T-helper 2 cell treated with Interferon-gamma antibody and Interleukin-4, amounts not matched to agents 5 μg/mL and 100 μg/mL, for 36 hours (primary cell): ENCODE measurements around the gene IFITM2.

ENCODE experiments used
- DNase-seq: peaks from one replicate; pipeline ENCODE4 v3.0.0; 2021; ENCODE audit warnings: low spot score
- H3K27ac Mint-ChIP-seq: one replicate; pipeline ENCODE4 v1.8.0; 2021; ENCODE audit warnings: mild to moderate bottlenecking, mixed read lengths
- H3K27me3 Mint-ChIP-seq: one replicate; pipeline ENCODE4 v1.8.0; 2021; ENCODE audit warnings: low read depth, mixed read lengths
- H3K36me3 Mint-ChIP-seq: one replicate; pipeline ENCODE4 v1.8.0; 2021; ENCODE audit warnings: low read depth, mixed read lengths
- H3K4me1 Mint-ChIP-seq: one replicate; pipeline ENCODE4 v1.8.0; 2021; ENCODE audit warnings: low read depth, mixed read lengths
- H3K4me3 Mint-ChIP-seq: one replicate; pipeline ENCODE4 v1.8.0; 2022; ENCODE audit warnings: mild to moderate bottlenecking, moderate library complexity, mixed read lengths
- H3K9me3 Mint-ChIP-seq: one replicate; pipeline ENCODE4 v1.8.0; 2021; ENCODE audit warnings: mixed read lengths

IFITM2 gene

GRCh38 chr11:355581-356458 lies 48.2 kb downstream of the IFITM2 start:
- peak overlapping the region; percentile 87 for H3K4me3 Mint-ChIP-seq
- peak; percentile 87 for DNase-seq
- H3K27ac Mint-ChIP-seq, result peak overlapping the region; percentile 91
- no peaks in the 10 kb centered on the region for H3K36me3 Mint-ChIP-seq
- no peaks in the 10 kb centered on the region for H3K9me3 Mint-ChIP-seq
- H3K4me1 Mint-ChIP-seq, result peaks cover 24% of the 10 kb centered on the region
- peaks cover 4% of the 10 kb centered on the region for H3K27me3 Mint-ChIP-seq

- Mint-ChIP-seq H3K27ac (no peak overlapping the region), H3K9me3 (peaks cover 6% of the 10 kb centered on the region), H3K36me3 (no peaks in the 10 kb centered on the region), H3K27me3 (peaks cover 4% of the 10 kb centered on the region), H3K4me1 (peaks cover 22% of the 10 kb centered on the region), H3K4me3 (no peak overlapping the region)
- no peak for DNase-seq
Observed at GRCh38 chr11:356610-357009, 49.0 kb downstream of the IFITM2 start.

GRCh38 chr11:357582-357981 lies 50.0 kb downstream of the IFITM2 start:
- H3K27ac Mint-ChIP-seq, result no peak overlapping the region
- no peak overlapping the region for H3K4me3 Mint-ChIP-seq
- no peak for DNase-seq
- H3K27me3 Mint-ChIP-seq, result peaks cover 4% of the 10 kb centered on the region
- peaks cover 6% of the 10 kb centered on the region for H3K9me3 Mint-ChIP-seq
- H3K4me1 Mint-ChIP-seq, result peaks cover 21% of the 10 kb centered on the region
- no peaks in the 10 kb centered on the region for H3K36me3 Mint-ChIP-seq

- H3K4me1 Mint-ChIP-seq, result peaks cover 15% of the 10 kb centered on the region
- no peak overlapping the region for H3K4me3 Mint-ChIP-seq
- H3K36me3 Mint-ChIP-seq, result no peaks in the 10 kb centered on the region
- peaks cover 4% of the 10 kb centered on the region for H3K27me3 Mint-ChIP-seq
- no peak overlapping the region for H3K27ac Mint-ChIP-seq
- H3K9me3 Mint-ChIP-seq, result peaks cover 6% of the 10 kb centered on the region
- no peak for DNase-seq
Observed at GRCh38 chr11:358129-358800, 50.6 kb downstream of the IFITM2 start.
